Measurements from ENCODE around the gene TANGO6.

TANGO6 gene

DNA sequence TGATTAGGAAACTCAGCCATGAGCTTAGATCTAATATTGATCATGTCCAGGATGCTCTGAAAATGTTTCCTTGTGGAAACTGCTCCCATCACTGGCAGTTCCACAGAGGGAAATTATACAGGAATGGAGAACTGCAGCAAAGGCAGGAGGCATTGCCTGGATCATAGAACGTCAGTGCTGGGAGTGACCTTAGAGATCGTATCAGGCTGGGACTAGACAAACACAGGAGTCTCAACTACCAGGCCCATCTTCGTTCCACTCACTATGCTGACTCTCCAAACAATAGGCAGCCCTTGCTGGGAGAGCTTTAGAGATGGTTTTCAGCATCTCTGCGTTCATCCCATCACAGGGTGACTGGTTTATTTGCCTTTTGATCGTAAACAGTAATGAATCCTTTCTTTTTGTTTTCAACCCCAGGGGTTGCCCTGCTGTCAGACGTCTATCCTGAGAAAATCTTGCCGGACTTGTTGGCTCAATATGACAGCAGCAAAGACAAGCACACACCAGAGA lies 130.3 kb downstream of the TANGO6 start:
- H3K4me1 ChIP-seq = no peaks in the 10 kb centered on the region
- H3K9me3 ChIP-seq = no peaks in the 10 kb centered on the region
- no peaks in the 10 kb centered on the region for H3K27me3 ChIP-seq
- DNase-seq = no peak
- H3K36me3 ChIP-seq = no peaks in the 10 kb centered on the region; the same call in 1 of the 2 replicates
- TF ChIP-seq, protein P1, sequence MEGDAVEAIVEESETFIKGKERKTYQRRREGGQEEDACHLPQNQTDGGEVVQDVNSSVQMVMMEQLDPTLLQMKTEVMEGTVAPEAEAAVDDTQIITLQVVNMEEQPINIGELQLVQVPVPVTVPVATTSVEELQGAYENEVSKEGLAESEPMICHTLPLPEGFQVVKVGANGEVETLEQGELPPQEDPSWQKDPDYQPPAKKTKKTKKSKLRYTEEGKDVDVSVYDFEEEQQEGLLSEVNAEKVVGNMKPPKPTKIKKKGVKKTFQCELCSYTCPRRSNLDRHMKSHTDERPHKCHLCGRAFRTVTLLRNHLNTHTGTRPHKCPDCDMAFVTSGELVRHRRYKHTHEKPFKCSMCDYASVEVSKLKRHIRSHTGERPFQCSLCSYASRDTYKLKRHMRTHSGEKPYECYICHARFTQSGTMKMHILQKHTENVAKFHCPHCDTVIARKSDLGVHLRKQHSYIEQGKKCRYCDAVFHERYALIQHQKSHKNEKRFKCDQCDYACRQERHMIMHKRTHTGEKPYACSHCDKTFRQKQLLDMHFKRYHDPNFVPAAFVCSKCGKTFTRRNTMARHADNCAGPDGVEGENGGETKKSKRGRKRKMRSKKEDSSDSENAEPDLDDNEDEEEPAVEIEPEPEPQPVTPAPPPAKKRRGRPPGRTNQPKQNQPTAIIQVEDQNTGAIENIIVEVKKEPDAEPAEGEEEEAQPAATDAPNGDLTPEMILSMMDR (IDR thresholded peaks at IDR 0.05; ENCODE audit: low read depth, low read length) = no peak
- H3K4me3 ChIP-seq (ENCODE audit: low read depth, low read length) = no peak overlapping the region

DNA sequence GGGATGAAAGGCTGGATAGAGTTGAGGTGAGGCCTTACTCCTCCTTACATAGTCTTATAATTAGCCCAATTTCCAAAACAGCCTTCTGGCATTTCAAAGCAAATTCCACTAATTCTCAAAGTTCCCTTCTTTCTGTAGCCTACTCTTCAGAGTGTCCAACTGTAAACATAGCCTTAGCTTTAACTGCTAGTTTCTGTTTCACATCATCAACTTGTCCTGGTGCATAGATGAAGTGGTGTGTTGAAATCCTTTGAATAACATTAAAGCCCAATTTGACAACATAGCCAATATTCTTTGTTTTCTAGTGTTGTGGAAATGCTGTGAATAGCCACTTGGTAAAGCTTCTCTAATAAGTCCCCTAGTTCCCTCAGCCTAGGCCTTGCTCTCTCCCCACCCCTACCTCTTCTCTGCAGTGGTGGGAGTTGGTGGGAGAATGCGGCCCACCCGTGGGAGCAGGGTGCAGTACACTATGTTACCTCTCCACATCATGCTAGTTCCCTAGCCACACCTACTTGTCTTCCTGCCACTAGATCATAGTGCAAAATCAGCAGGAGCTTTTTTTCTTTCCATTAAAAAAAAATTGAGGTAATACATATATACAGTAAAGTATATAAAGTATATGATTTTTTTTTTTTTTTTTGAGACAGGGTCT lies 135.1 kb downstream of the TANGO6 start:
- H3K4me1 ChIP-seq = no peaks in the 10 kb centered on the region
- H3K27me3 ChIP-seq = no peaks in the 10 kb centered on the region
- H3K9me3 ChIP-seq = no peaks in the 10 kb centered on the region
- H3K4me3 ChIP-seq (ENCODE audit: low read depth, low read length) = no peak overlapping the region
- TF ChIP-seq, protein P1 (IDR thresholded peaks at IDR 0.05; ENCODE audit: low read depth, low read length) = no peak
- no peaks in the 10 kb centered on the region; the same call in 1 of the 2 replicates for H3K36me3 ChIP-seq
- no peak for DNase-seq

DNA sequence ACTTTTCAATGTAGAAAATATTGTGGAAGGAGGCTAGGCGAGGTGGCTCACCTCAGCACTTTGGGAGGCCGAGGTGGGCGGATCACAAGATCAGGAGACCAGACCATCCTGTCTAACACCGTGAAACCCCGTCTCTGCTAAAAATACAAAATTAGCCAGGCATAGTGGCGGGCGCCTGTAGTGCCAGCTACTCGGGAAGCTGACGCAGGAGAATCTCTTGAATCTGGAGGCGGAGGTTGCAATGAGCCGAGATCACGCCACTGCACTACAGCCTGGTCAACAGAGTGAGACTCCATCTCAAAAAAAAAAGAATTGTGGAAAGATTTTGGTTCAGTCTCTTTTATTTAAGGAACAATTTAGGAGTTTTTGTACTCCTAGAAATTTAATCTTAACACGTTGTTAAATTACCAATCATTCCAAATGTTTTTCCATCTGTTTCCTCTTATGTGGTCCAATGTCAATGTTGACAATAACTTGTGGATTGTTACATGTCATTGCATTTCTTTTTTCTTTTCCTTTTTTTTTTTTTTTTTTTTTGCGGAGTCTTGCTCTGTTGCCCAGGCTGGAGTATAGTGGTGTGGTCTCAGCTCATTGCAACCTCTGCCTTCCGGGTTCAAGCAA lies 137.5 kb downstream of the TANGO6 start:
- no peak for DNase-seq
- H3K9me3 ChIP-seq = no peaks in the 10 kb centered on the region
- H3K27me3 ChIP-seq = no peaks in the 10 kb centered on the region
- no peaks in the 10 kb centered on the region for H3K36me3 ChIP-seq
- H3K4me1 ChIP-seq = no peaks in the 10 kb centered on the region
- H3K4me3 ChIP-seq (ENCODE audit: low read depth, low read length) = no peak overlapping the region
- TF ChIP-seq, protein P1 (IDR thresholded peaks at IDR 0.05; ENCODE audit: low read depth, low read length) = no peak

DNA sequence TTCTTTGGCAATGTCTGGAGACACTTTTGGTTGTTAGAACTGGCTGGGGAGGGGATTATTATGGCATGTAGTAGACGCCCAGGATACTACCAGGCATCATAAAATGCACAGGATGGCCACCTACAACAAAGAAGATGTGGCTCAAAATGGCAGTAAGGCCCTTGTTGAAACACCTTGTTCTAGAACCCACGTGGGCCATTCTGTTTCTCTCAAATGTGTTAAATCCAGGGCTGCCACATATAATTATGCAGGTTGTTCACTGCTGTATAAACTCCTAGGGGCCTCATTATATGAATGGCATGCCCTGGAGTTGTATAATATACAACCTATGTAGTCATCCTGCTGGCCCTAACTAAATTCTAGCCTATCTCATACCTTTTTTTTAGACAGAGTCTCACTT lies 138.6 kb downstream of the TANGO6 start:
- H3K36me3 ChIP-seq = no peaks in the 10 kb centered on the region
- H3K4me1 ChIP-seq = no peaks in the 10 kb centered on the region
- H3K4me3 ChIP-seq (ENCODE audit: low read depth, low read length) = no peak overlapping the region
- no peaks in the 10 kb centered on the region for H3K27me3 ChIP-seq
- DNase-seq = no peak
- TF ChIP-seq, protein P1 (IDR thresholded peaks at IDR 0.05; ENCODE audit: low read depth, low read length) = no peak
- H3K9me3 ChIP-seq = no peaks in the 10 kb centered on the region; the same call in 1 of the 2 replicates

DNA sequence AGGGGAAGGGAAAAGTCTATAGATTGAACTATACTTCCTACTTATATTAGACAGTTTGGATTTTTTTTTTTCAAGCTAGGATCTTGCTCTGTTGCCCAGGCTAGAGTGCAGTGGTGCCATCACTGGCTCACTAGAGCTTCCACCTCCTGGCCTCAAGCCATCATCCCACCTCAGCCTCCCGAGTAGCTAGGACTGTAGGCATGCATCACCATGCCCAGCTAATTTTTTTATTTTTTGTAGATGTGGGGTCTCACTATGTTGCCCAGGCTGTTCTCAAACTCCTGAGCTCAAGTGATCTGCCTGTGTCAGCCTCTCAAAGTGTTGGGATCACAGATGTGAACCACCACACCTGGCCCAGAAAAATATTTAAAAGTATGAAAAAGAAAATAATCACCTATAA lies 141.1 kb downstream of the TANGO6 start:
- TF ChIP-seq, protein P1 (IDR thresholded peaks at IDR 0.05; ENCODE audit: low read depth, low read length) = no peak
- Histone ChIP-seq H3K36me3 (no peaks in the 10 kb centered on the region), H3K4me3 (ENCODE audit: low read depth, low read length) (no peak overlapping the region), H3K9me3 (no peaks in the 10 kb centered on the region; the same call in 1 of the 2 replicates), H3K4me1 (no peaks in the 10 kb centered on the region), H3K27me3 (no peaks in the 10 kb centered on the region)
- DNase-seq = no peak

DNA sequence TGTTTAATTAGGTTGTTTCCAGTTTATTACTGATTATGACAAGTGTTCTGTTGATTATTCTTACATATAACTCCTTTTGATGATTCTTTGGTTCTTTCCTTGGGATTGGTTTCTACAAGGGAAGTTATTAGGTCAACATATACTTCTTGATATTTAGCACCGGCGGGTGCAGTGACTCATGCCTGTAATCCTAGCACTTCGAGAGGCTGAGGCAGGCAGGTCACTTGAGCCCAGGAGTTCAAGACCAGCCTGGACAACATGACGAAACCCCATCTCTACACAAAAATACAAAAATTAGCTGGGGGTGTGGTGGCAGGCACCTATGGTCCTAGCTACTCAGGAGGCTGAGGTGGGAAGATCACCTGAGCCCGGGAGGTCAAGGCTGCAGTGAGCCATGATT lies 141.9 kb downstream of the TANGO6 start:
- Histone ChIP-seq H3K4me1 (no peaks in the 10 kb centered on the region), H3K27me3 (no peaks in the 10 kb centered on the region), H3K36me3 (no peaks in the 10 kb centered on the region), H3K9me3 (no peaks in the 10 kb centered on the region; the same call in 1 of the 2 replicates), H3K4me3 (ENCODE audit: low read depth, low read length) (no peak overlapping the region)
- DNase-seq = no peak
- TF ChIP-seq, protein P1 (IDR thresholded peaks at IDR 0.05; ENCODE audit: low read depth, low read length) = no peak

Data from BE2C (cell line).